ENCODE results near the gene TUBGCP2. TPM values are rescaled to one million over a fixed set of nuclear protein-coding genes. Genes with fewer than 3 reads are reported as not detected.

Gene TUBGCP2
- total RNA-seq, 2 experiments from 2014 or later: 53.3 to 57.8 TPM

DNA sequence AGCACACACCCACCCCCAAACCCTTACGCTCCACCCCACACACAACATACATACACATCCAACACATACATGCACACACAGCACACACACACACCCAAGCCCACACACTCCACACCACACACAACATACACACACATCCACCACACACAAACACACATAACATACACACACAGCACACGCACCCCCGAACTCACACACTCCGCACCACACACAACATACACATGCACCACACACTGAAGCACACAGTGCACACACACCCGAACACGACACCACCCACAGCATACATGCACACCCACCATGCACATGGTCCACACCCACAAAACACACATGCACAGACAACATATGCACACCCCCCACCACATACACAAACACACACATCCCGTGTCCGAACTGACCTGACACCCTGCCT lies 40.5 kb upstream of the TUBGCP2 start:
- Mint-ChIP-seq H3K4me1 (no peaks in the 10 kb centered on the region), H3K4me3 (no peak overlapping the region), H3K27ac (no peak overlapping the region), H3K36me3 (no peaks in the 10 kb centered on the region), H3K9me3 (no peaks in the 10 kb centered on the region), H3K27me3 (peaks cover 33% of the 10 kb centered on the region)
- DNase-seq: no peak

DNA sequence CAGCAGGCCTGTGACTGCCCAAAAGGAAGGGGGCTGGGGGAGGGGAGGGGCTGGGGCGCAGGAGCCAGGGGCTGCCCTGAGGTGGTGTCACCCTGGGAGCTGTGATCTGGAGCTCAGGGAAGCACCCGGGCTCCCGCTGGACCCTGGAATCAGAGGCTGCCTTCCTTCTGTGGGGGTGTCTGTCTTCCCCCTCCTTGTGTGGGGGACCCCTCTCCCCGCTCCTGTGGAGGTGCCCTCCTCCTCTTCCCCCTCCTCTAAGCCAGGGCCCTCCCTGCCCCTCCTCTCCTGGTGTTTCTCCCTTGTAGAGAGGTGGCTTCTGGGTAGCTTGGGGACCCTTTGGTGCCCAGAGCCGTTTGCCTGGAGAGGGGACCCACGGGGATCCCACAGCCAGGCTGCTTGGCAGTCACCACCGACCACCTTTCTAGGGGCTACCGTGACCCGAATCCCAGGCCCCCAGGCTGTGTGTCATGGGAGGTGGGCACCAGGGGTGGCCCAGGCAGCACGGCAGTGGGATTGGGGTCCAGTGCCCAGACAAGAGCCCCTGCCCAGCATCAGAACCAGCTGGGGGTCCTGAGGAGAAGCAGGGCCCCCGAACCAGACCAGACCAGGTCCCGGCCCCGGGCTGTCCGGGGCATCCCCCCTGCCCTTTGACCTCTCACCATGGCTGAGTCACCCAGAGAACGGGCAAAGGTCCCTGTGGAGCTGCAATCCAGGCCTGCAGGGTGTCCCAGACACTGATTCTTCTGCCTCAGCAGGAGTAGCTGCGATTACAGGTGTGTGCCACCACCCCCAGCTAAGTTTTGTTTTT lies 39.2 kb upstream of the TUBGCP2 start:
- no peaks in the 10 kb centered on the region for H3K9me3 Mint-ChIP-seq
- H3K27me3 Mint-ChIP-seq: peaks cover 41% of the 10 kb centered on the region
- no peak for DNase-seq
- no peaks in the 10 kb centered on the region for H3K36me3 Mint-ChIP-seq
- no peaks in the 10 kb centered on the region for H3K4me1 Mint-ChIP-seq
- no peak overlapping the region for H3K27ac Mint-ChIP-seq
- H3K4me3 Mint-ChIP-seq: no peak overlapping the region

GRCh38 chr10:133346413-133346812 lies 37.7 kb upstream of the TUBGCP2 start:
- Mint-ChIP-seq H3K9me3 (no peaks in the 10 kb centered on the region), H3K36me3 (no peaks in the 10 kb centered on the region), H3K4me3 (no peak overlapping the region), H3K27me3 (peaks cover 44% of the 10 kb centered on the region), H3K27ac (no peak overlapping the region), H3K4me1 (no peaks in the 10 kb centered on the region)
- no peak for DNase-seq

DNA sequence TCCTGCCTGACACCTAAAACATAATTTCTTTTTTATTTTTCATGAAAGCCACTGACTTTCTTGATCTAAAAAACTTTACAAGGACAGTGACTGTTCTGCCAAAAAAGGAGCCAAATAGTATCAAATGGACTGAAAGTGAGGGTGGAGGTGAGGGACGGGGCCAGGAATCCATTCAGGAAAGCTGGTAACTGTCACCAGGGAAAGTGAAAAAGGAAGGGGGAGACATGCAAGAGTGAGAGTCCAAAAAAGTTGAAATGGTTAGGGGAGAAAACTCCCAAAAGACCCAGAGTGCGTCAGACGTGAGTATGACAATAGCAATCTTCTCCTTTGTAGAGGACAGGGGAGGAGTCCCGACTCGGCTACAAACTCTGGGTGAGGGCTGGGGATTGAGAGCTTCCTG lies 35.6 kb upstream of the TUBGCP2 start:
- Mint-ChIP-seq H3K36me3 (no peaks in the 10 kb centered on the region), H3K27me3 (peaks cover 44% of the 10 kb centered on the region), H3K9me3 (no peaks in the 10 kb centered on the region), H3K27ac (no peak overlapping the region), H3K4me1 (no peaks in the 10 kb centered on the region), H3K4me3 (no peak overlapping the region)
- no peak for DNase-seq

DNA sequence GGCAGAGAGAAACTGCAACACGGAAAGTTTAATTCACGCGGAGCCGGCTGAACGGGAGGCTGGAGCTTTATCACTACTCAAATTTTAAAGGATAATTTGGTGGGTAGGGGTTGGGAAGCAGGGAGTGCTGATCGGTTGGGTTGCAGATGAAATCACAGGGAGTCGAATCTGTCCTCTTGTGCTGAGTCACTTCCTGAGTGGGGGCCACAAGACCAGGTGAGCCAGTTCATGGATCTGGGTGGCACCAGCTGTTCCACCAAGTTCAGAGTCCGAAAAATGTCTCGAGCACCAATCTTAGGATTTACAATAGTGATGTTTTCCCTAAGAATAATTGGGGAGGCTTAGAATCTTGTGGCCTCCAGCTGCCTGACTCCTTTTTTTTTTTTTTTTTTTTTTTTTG lies 34.9 kb upstream of the TUBGCP2 start:
- Mint-ChIP-seq H3K4me1 (no peaks in the 10 kb centered on the region), H3K9me3 (no peaks in the 10 kb centered on the region), H3K36me3 (no peaks in the 10 kb centered on the region), H3K27me3 (peaks cover 41% of the 10 kb centered on the region), H3K27ac (no peak overlapping the region), H3K4me3 (no peak overlapping the region)
- no peak for DNase-seq

GRCh38 chr10:133342942-133343341 lies 34.3 kb upstream of the TUBGCP2 start:
- Mint-ChIP-seq H3K4me3 (no peak overlapping the region), H3K4me1 (no peaks in the 10 kb centered on the region), H3K27me3 (peaks cover 41% of the 10 kb centered on the region), H3K27ac (no peak overlapping the region), H3K9me3 (no peaks in the 10 kb centered on the region), H3K36me3 (no peaks in the 10 kb centered on the region)
- no peak for DNase-seq

- Mint-ChIP-seq H3K36me3 (no peaks in the 10 kb centered on the region), H3K9me3 (no peaks in the 10 kb centered on the region), H3K4me1 (no peaks in the 10 kb centered on the region), H3K27me3 (peaks cover 40% of the 10 kb centered on the region), H3K27ac (no peak overlapping the region), H3K4me3 (no peak overlapping the region)
- DNase-seq: no peak
Observed at GRCh38 chr10:133341983-133342382, 33.3 kb upstream of the TUBGCP2 start.

DNA sequence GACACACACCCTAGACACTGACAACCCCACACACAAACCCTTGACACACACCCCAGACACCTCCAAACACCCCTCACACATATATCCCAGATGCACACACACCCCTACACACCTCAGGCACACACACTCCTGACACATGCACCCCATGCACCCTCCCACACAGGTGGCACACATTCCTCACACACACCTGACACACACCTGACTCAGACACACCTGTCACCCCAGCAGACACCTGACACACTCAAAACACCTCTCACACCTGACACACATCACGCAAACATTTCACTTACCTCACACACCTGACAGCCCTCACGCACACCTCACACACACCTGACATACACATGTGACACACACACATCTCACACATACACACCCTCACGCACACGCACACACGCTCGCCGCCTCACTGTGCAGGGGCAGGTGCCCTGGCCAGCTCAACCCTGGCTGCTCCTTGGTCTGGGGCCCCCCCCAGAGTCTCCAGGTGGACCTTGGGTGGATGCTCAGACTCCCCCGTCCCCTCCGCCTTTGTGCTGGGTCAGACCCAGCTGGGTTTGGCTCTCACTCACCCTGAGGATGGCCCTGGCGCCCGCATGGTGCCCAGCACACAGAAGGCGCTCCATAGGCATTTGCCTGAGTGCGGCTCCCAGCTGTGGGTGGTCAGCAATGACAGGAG lies 31.2 kb upstream of the TUBGCP2 start:
- Mint-ChIP-seq H3K4me3 (no peak overlapping the region), H3K9me3 (no peaks in the 10 kb centered on the region), H3K4me1 (peaks cover under 1% of the 10 kb centered on the region), H3K27me3 (peaks cover 21% of the 10 kb centered on the region), H3K27ac (no peak overlapping the region), H3K36me3 (no peaks in the 10 kb centered on the region)
- no peak for DNase-seq

DNA sequence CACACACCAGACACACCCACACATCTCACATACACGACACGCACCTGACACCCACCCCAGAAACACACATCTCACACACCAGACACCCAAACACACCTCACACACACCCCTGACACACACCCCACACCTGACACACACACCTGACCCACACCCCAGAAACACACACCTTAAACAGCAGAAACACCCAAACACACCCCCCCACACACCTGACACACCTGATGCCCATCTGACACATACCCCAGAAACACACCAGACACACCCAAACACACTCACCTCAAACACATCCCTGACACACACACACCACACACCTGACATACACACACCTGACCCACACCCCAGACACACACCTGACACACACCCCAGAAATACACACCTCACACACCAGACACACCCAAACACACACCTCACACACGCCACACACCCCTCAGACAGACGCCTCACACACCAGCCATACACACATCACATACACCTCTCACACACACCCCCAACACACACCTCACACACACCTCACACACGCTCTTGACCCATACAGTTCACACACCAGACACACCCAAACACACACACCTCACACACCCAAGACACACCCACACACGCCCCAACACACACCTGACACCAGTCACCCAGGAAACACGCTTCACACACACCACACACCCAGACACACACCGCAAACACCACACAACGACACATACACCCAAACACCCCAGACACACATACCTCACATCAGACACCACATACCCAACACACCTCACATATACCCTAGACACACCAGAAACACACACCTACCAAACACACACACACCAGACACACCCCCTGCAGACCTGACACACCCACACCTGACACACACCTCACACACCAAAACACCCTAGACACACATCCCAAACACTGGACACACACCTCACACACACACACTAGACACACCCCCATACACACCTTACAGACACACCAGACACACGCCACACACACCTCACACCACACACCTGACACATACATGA lies 29.7 kb upstream of the TUBGCP2 start:
- H3K9me3 Mint-ChIP-seq: no peaks in the 10 kb centered on the region
- no peak for DNase-seq
- peaks cover 2% of the 10 kb centered on the region for H3K4me1 Mint-ChIP-seq
- H3K27ac Mint-ChIP-seq: no peak overlapping the region
- H3K4me3 Mint-ChIP-seq: no peak overlapping the region
- peaks cover 19% of the 10 kb centered on the region for H3K27me3 Mint-ChIP-seq
- no peaks in the 10 kb centered on the region for H3K36me3 Mint-ChIP-seq

DNA sequence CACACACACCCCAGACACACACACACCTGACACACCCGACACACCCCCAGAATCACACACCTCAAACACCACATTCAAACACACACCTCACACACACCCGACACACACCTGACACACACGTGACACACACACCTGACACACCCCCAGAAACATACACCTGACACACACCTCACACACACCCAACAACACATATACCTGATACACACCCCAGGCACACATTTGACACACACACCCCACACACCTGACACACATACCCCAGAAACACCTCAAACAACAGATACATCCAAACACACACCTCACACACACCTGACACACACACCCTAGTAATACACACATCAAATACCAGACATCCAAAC lies 28.7 kb upstream of the TUBGCP2 start:
- peaks cover 2% of the 10 kb centered on the region for H3K4me1 Mint-ChIP-seq
- H3K4me3 Mint-ChIP-seq: no peak overlapping the region
- no peak for DNase-seq
- no peak overlapping the region for H3K27ac Mint-ChIP-seq
- no peaks in the 10 kb centered on the region for H3K9me3 Mint-ChIP-seq
- H3K27me3 Mint-ChIP-seq: peaks cover 23% of the 10 kb centered on the region
- H3K36me3 Mint-ChIP-seq: no peaks in the 10 kb centered on the region

DNA sequence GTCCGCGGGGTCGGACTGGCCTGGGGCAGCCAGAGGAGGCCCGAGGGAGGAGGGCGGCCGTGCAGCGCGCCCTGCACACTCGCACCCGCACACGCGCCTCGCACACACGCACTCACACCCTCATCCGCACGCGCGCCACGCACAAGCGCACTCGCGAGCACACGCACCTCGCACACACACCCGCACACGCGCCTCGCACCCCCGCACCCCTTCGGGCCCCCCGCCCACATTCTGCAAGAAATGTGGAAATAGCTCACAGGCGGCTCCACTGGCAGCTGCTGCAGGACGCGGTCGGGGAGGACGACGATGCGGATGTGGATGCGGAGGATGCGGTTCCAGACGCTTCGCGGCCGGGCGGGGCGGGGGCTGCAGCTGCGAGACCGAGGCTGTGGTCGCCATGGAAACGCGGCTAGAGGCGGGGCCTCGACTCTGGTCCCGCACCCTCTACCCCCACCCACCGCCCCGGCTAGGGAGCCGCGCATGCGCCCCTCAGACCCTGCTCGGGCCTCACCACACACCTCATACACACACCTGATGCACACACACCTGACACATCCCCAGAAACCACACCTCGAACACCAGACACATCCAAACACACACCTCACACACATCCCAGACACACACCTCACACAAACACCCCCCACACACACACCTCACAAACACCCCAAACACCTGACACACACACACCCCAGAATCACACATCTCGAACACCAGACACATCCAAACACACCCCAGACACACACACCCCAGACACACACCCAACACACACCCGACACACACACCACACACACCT lies 28.1 kb upstream of the TUBGCP2 start, which contains the start of gene CALY:
CALY (minus strand) TSS at position 320 of the 793 bp plus-strand sequence. CDS start 7,907 bp downstream, outside the sequence.
- DNase-seq: peak; percentile 70
- Mint-ChIP-seq H3K36me3 (no peaks in the 10 kb centered on the region), H3K4me1 (peaks cover 2% of the 10 kb centered on the region), H3K4me3 (peak within 1 kb of the TSS; percentile 32), H3K9me3 (no peaks in the 10 kb centered on the region), H3K27ac (no peak within 1 kb of the TSS), H3K27me3 (peaks cover 28% of the 10 kb centered on the region)

- Mint-ChIP-seq H3K4me3 (no peak overlapping the region), H3K4me1 (peaks cover 2% of the 10 kb centered on the region), H3K27ac (no peak overlapping the region), H3K9me3 (no peaks in the 10 kb centered on the region), H3K27me3 (peaks cover 25% of the 10 kb centered on the region), H3K36me3 (no peaks in the 10 kb centered on the region)
- DNase-seq: no peak
Observed at GRCh38 chr10:133336118-133336576, 27.5 kb upstream of the TUBGCP2 start.

DNA sequence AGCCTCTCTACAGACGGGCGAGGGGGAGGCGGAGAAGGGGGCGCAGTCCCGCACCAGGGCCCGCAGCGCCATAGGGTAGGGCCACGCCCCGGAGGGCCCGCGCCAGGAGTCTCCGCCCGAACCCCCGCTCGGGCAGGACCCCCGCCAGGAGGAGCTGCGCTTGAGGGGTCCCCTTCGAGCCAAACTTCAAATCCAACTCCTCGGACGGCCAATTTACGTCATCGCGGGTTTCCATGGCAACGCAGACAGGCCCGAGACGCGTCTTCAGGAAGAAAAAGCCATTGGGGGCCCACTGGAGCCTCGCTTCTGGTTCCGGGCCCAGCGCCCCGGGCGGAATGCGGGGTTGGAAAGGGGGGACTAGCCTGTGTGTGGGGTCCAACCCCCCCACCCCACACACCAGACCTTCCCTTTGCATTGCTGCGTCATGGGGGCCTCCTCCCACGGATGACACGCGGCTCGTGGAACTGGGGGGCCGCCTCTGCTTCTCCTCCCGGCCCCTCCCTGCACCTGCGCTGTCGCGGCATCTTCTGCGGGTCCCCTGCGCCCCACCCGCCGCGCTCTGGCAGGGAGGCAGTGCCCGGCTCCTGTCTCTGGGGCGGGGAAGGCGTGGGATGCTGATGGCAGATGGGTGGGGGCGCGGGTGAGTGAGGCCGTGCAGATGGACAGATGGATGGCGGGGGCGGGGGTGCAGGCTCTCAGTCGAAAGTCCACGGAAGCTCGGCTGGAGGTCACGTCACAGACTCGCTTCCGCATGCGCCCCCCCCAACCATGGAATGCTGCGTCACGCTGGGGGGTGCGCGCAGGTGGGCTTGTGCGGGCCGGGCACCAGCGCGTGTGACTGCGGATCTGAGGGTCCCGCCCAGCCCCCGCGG lies 26.8 kb upstream of the TUBGCP2 start:
- Mint-ChIP-seq H3K27me3 (peaks cover 25% of the 10 kb centered on the region), H3K9me3 (no peaks in the 10 kb centered on the region), H3K4me3 (peak overlapping the region; percentile 32), H3K4me1 (peaks cover 2% of the 10 kb centered on the region), H3K36me3 (no peaks in the 10 kb centered on the region), H3K27ac (no peak overlapping the region)
- peak; percentile 80 for DNase-seq
